Activated CD4-positive, alpha-beta T cell treated with anti-CD3 and anti-CD28 coated beads for 36 hours (primary cell): Measurements from ENCODE around the gene PCDHGC3. TPM values are rescaled to one million over a fixed set of nuclear protein-coding genes. Genes with fewer than 3 reads are reported as not detected.

Experiments
- ATAC-seq: fragments of 200-7000 bp; cut with Tn5 transposase; one replicate; pipeline ENCODE4 v1.10.0; 2021; ENCODE audit warnings: mild to moderate bottlenecking, moderate library complexity
- CTCF ChIA-PET: fragments of 350-600 bp; sonication (Branson Sonifier 250); formaldehyde crosslinking; loops from one replicate; lab custom pipeline; 2021; ENCODE audit warnings: antibody characterized with exemption; lab: Charles Lee
- POLR2A ChIA-PET: fragments of 350-600 bp; sonication (Branson Sonifier 250); formaldehyde crosslinking; loops from one replicate; lab custom pipeline; 2021; ENCODE audit warnings: antibody characterized with exemption, inconsistent platforms; lab: Charles Lee
- DNase-seq: peaks from one replicate; pipeline ENCODE4 v3.0.0-alpha.2; 2020
- H3K27ac Mint-ChIP-seq: one replicate; pipeline ENCODE4 v1.8.0; 2021; ENCODE audit warnings: mixed read lengths
- H3K27me3 Mint-ChIP-seq: one replicate; pipeline ENCODE4 v1.8.0; 2021; ENCODE audit warnings: mixed read lengths
- H3K36me3 Mint-ChIP-seq: one replicate; pipeline ENCODE4 v1.8.0; 2021; ENCODE audit warnings: low read depth, mixed read lengths
- H3K4me1 Mint-ChIP-seq: one replicate; pipeline ENCODE4 v1.8.0; 2021; ENCODE audit warnings: mixed read lengths
- H3K4me3 Mint-ChIP-seq: one replicate; pipeline ENCODE4 v1.8.0; 2021; ENCODE audit warnings: mild to moderate bottlenecking, moderate library complexity, mixed read lengths
- H3K9me3 Mint-ChIP-seq: one replicate; pipeline ENCODE4 v1.8.0; 2021; ENCODE audit warnings: low read depth, mixed read lengths
- intact Hi-C, 2 experiments: fragments of 100-400 bp; cut with DNase I in 1 of 2; cut with micrococcal nuclease in 1 of 2; formaldehyde crosslinking; loops; one replicate each; pipeline versions ENCODE4 v1.14.2 to v1.15.1; 2022 to 2024; cut with DNase I, micrococcal nuclease
- total RNA-seq, 2 experiments: library from RNA; stranded (reverse); gene quantifications; one replicate each; pipeline ENCODE4 v1.2.3, GENCODE V29; 2021

Gene PCDHGC3
- total RNA-seq, 2 experiments from 2014 or later = 0.16 to 0.34 TPM

- peak overlapping the region; percentile 53 for H3K27ac Mint-ChIP-seq
- no peaks in the 10 kb centered on the region for H3K36me3 Mint-ChIP-seq
- H3K27me3 Mint-ChIP-seq = peaks cover 71% of the 10 kb centered on the region
- ChIA-PET CTCF (interaction anchor here (0.5 to 3.3 kb wide), 7 partner anchors 21 to 79 kb away, joined by 3 to 13 read pairs (median 4); partner anchors contain the start of gene PCDHGA10), POLR2A (interaction anchor here (0.6 kb wide), 1 partner anchor 783 kb away, joined by 3 read pairs; no protein-coding TSS in a partner anchor)
- peaks cover 6% of the 10 kb centered on the region for H3K4me1 Mint-ChIP-seq
- DNase-seq = peak; percentile 59
- intact Hi-C loops = no loop called here
- peak overlapping the region; percentile 61 for H3K4me3 Mint-ChIP-seq
- peak; percentile 50 for ATAC-seq
- H3K9me3 Mint-ChIP-seq = no peaks in the 10 kb centered on the region
These were observed 16.6 kb downstream of the PCDHGC3 start for GRCh38 chr5:141492168-141492885.

DNA sequence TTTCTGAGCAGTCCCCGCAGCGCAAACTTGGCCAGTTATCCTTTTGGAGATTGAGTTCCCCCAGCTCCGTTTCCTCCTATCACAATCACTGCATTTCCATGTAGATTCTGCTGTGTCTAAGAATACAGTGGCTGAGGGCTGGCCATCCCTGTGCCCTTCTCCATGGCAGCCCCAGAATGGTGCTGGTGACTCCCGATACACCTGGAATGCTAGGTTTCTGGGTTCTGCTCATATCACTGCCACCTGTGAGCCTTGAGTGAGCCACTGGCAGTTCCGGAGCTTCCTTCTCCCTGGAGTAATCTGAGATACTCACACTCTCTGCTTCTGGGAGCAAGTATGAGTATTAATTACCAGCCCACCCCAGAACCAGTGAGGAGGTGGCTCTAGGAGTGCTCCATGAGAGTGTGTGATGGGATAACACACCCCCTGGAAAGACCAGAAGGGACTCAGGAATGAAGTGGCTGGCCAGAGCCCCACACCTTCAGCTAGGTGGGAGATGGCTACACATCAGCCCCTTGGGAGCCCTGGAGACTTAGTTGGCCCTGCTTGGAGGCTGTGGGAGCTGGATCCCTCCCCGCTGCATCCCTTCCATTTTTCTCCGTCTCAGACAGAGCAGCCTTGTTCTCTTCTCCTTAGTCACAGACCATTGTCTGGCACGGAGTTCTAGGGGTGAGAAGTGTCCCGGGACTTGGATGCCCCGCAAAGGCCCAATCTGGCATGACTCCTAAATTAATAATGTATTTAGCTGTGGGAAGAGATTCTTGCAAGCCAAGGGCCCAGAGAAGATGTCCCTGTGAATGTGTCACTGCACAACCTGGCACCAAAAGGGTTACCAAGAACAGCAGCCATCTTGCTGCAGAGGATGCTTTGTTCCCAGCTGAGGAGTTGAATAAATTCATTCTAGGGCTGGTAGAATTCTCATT is 18.0 kb downstream of the PCDHGC3 start:
- H3K27ac Mint-ChIP-seq = no peak overlapping the region
- POLR2A ChIA-PET = no interaction called here
- H3K4me1 Mint-ChIP-seq = peaks cover 6% of the 10 kb centered on the region
- intact Hi-C loops = no loop called here
- no peak overlapping the region for H3K4me3 Mint-ChIP-seq
- no peaks in the 10 kb centered on the region for H3K36me3 Mint-ChIP-seq
- ATAC-seq = no peak
- H3K27me3 Mint-ChIP-seq = peaks cover 68% of the 10 kb centered on the region
- no peaks in the 10 kb centered on the region for H3K9me3 Mint-ChIP-seq
- CTCF ChIA-PET = interaction anchor here (0.6 to 3.3 kb wide), 7 partner anchors 16 to 368 kb away, joined by 3 to 13 read pairs (median 3); partner anchors contain the start of gene PCDHGA10
- DNase-seq = no peak

- H3K27me3 Mint-ChIP-seq = peaks cover 62% of the 10 kb centered on the region
- CTCF ChIA-PET = interaction anchor here (0.8 to 3.3 kb wide), 4 partner anchors 18 to 74 kb away, joined by 3 to 13 read pairs (median 3); partner anchors contain the start of gene PCDHGA11
- no peak overlapping the region for H3K4me3 Mint-ChIP-seq
- intact Hi-C loops = no loop called here
- POLR2A ChIA-PET = no interaction called here
- H3K9me3 Mint-ChIP-seq = no peaks in the 10 kb centered on the region
- H3K36me3 Mint-ChIP-seq = no peaks in the 10 kb centered on the region
- no peak for DNase-seq
- no peak overlapping the region for H3K27ac Mint-ChIP-seq
- no peak for ATAC-seq
- H3K4me1 Mint-ChIP-seq = peaks cover 6% of the 10 kb centered on the region
These were observed 19.1 kb downstream of the PCDHGC3 start for GRCh38 chr5:141494761-141495452.

DNA sequence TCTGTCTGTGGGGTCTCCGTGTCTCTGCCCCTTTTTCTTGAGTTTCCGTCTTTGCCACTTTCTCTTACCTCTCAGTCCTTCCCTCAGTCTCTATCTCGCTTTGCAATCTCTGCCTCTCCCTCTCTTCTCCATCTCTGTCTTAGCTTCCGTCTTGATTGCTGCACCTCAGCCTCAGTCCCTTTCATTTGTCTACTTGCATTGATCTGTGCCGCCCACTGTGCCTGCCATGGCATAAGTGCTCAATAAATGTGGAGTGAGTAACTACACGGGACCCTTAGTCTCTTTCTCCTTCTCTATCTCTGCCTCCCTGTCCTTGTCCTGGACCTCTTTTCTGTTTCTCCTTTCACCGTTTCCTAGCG is 19.7 kb downstream of the PCDHGC3 start:
- no peak for DNase-seq
- Mint-ChIP-seq H3K27ac (no peak overlapping the region), H3K36me3 (no peaks in the 10 kb centered on the region), H3K9me3 (no peaks in the 10 kb centered on the region), H3K4me1 (peaks cover 6% of the 10 kb centered on the region), H3K27me3 (peaks cover 57% of the 10 kb centered on the region), H3K4me3 (no peak overlapping the region)
- intact Hi-C loops = no loop called here
- POLR2A ChIA-PET = no interaction called here
- CTCF ChIA-PET = interaction anchor here (0.8 to 1.1 kb wide), 3 partner anchors 72 to 98 kb away, joined by 3 read pairs; partner anchors contain the start of genes PCDHGA11 and PCDHGB5
- no peak for ATAC-seq

GRCh38 chr5:141496038-141496437 is 20.3 kb downstream of the PCDHGC3 start:
- Mint-ChIP-seq H3K4me1 (peaks cover 6% of the 10 kb centered on the region), H3K9me3 (no peaks in the 10 kb centered on the region), H3K4me3 (no peak overlapping the region), H3K27me3 (peaks cover 51% of the 10 kb centered on the region), H3K36me3 (no peaks in the 10 kb centered on the region), H3K27ac (no peak overlapping the region)
- ChIA-PET POLR2A (no interaction called here), CTCF (interaction anchor here (1.0 to 1.1 kb wide), 2 partner anchors 25 to 99 kb away, joined by 3 read pairs; partner anchors contain the start of gene PCDHGB5)
- ATAC-seq (no peak), DNase-seq (no peak)
- intact Hi-C loops = no loop called here

DNA sequence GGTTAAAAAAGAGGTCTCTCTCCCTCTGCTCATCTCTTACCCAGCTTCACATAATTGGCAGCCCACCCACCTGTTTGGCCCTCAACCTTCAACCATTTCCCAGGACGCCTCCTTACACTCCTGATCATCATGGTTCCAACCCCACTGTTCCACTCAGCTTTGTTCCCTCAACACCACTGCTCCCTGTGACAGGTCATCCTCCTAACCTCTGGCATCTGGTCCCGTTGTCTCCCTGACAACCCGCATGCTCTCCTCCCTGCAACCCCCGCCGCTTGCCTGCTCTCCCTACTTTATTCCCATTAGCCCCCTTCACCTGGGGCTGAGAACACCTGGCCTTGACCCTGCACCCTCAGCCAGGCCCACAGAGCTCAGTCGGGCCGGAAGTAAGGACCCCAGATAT is 26.0 kb downstream of the PCDHGC3 start:
- POLR2A ChIA-PET = no interaction called here
- no peak overlapping the region for H3K27ac Mint-ChIP-seq
- intact Hi-C loops = no loop called here
- no peaks in the 10 kb centered on the region for H3K36me3 Mint-ChIP-seq
- CTCF ChIA-PET = interaction anchor here (0.7 kb wide), 2 partner anchors 10 to 12 kb away, joined by 3 read pairs; no protein-coding TSS in a partner anchor
- DNase-seq (no peak), ATAC-seq (no peak)
- no peak overlapping the region for H3K4me3 Mint-ChIP-seq
- peaks cover 10% of the 10 kb centered on the region for H3K27me3 Mint-ChIP-seq
- no peaks in the 10 kb centered on the region for H3K9me3 Mint-ChIP-seq
- no peaks in the 10 kb centered on the region for H3K4me1 Mint-ChIP-seq

- Mint-ChIP-seq H3K27me3 (peaks cover 2% of the 10 kb centered on the region), H3K4me1 (no peaks in the 10 kb centered on the region), H3K9me3 (no peaks in the 10 kb centered on the region), H3K4me3 (no peak overlapping the region), H3K27ac (no peak overlapping the region), H3K36me3 (no peaks in the 10 kb centered on the region)
- intact Hi-C loops = no loop called here
- ATAC-seq = no peak
- DNase-seq = no peak
- ChIA-PET CTCF (interaction anchor here (1.0 kb wide), 1 partner anchor 107 kb away, joined by 4 read pairs; no protein-coding TSS in a partner anchor), POLR2A (no interaction called here)
These were observed 27.9 kb downstream of the PCDHGC3 start for GRCh38 chr5:141503681-141504080.

DNA sequence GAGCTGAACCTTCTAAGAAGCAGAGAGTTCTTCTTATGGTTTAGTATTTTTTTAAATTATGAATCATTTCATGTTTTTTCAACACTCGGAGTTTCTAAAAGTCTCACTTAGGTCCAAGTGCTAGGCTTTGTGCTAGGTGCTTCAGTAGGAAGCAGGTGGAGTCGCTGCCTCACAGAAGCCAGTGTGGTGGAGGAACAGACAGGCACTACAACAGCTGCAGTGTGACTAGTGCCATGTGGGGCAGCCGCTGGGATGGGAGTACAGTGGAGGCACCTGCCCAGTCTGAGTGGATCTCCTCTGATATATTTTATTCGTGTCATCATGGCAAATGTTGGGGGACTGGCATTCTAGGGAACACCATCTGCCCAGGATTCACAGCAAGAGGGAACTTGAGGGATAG is 28.4 kb downstream of the PCDHGC3 start:
- peaks cover 4% of the 10 kb centered on the region for H3K4me1 Mint-ChIP-seq
- ATAC-seq (no peak), DNase-seq (no peak)
- intact Hi-C loops = no loop called here
- no peak overlapping the region for H3K27ac Mint-ChIP-seq
- ChIA-PET CTCF (interaction anchor here (1.0 kb wide), 1 partner anchor 107 kb away, joined by 4 read pairs; no protein-coding TSS in a partner anchor), POLR2A (no interaction called here)
- peaks cover 2% of the 10 kb centered on the region for H3K27me3 Mint-ChIP-seq
- no peaks in the 10 kb centered on the region for H3K9me3 Mint-ChIP-seq
- H3K4me3 Mint-ChIP-seq = no peak overlapping the region
- no peaks in the 10 kb centered on the region for H3K36me3 Mint-ChIP-seq

- ChIA-PET POLR2A (no interaction called here), CTCF (interaction anchor here (0.6 to 2.3 kb wide), 5 partner anchors 11 to 314 kb away, joined by 3 to 6 read pairs (median 5); partner anchors contain the start of genes PCDHB10 and PCDHGC5)
- ATAC-seq (no peak), DNase-seq (no peak)
- intact Hi-C loops = no loop called here
- H3K4me1 Mint-ChIP-seq = peaks cover 9% of the 10 kb centered on the region
- H3K27ac Mint-ChIP-seq = no peak overlapping the region
- no peaks in the 10 kb centered on the region for H3K27me3 Mint-ChIP-seq
- no peaks in the 10 kb centered on the region for H3K9me3 Mint-ChIP-seq
- H3K36me3 Mint-ChIP-seq = no peaks in the 10 kb centered on the region
- no peak overlapping the region for H3K4me3 Mint-ChIP-seq
These were observed 30.8 kb downstream of the PCDHGC3 start for GRCh38 chr5:141506381-141507155.

GRCh38 chr5:141507387-141508091 is 31.8 kb downstream of the PCDHGC3 start:
- intact Hi-C loops = no loop called here
- POLR2A ChIA-PET = no interaction called here
- Mint-ChIP-seq H3K4me1 (peaks cover 12% of the 10 kb centered on the region), H3K36me3 (no peaks in the 10 kb centered on the region), H3K27me3 (no peaks in the 10 kb centered on the region), H3K9me3 (no peaks in the 10 kb centered on the region), H3K27ac (no peak overlapping the region), H3K4me3 (no peak overlapping the region)
- DNase-seq (no peak), ATAC-seq (no peak)
- CTCF ChIA-PET = interaction anchor here (0.6 to 2.3 kb wide), 7 partner anchors 10 to 315 kb away, joined by 3 to 6 read pairs (median 4); partner anchors contain the start of gene PCDHB10
